Endodermal cell (in vitro differentiated cells): Measurements from ENCODE around the gene PRSS37. TPM values are rescaled to one million over a fixed set of nuclear protein-coding genes. Genes with fewer than 3 reads are reported as not detected.

Source experiments
- DNase-seq: peaks from one replicate; pipeline ENCODE4 v3.0.0-alpha.2; 2017
- H3K27ac ChIP-seq: 2 replicates; pipeline ENCODE4 v1.5.1; 2013; ENCODE audit warnings: mild to moderate bottlenecking, low read depth, low read length, moderate library complexity
- H3K27me3 ChIP-seq: 2 replicates; pipeline ENCODE4 v1.6.1; 2013; ENCODE audit warnings: mild to moderate bottlenecking, low read length, moderate library complexity; ENCODE audit not compliant: insufficient read depth, control insufficient read depth, poor library complexity, severe bottlenecking
- H3K36me3 ChIP-seq: 2 replicates; pipeline ENCODE4 v1.7.0; 2013; ENCODE audit warnings: mild to moderate bottlenecking, low read length, moderate library complexity; ENCODE audit not compliant: control insufficient read depth, insufficient read depth
- H3K4me1 ChIP-seq: one replicate; pipeline ENCODE4 v1.7.0; 2013; ENCODE audit warnings: low read length; ENCODE audit not compliant: control insufficient read depth, insufficient read depth
- H3K4me3 ChIP-seq: 2 replicates; pipeline ENCODE4 v1.5.1; 2013; ENCODE audit warnings: mild to moderate bottlenecking, low read length, moderate library complexity
- H3K9ac ChIP-seq: 2 replicates; pipeline ENCODE4 v1.6.1; 2013; ENCODE audit warnings: mild to moderate bottlenecking, low read length, moderate library complexity; ENCODE audit not compliant: poor library complexity, severe bottlenecking; ENCODE audit errors: extremely low read depth
- H3K9me3 ChIP-seq: 2 replicates; pipeline ENCODE4 v1.6.1; 2013; ENCODE audit warnings: mild to moderate bottlenecking, low read length, moderate library complexity; ENCODE audit not compliant: control insufficient read depth
- H3K27ac Mint-ChIP-seq: 2 replicates; pipeline ENCODE4 v1.8.0; 2020; ENCODE audit warnings: mixed read lengths
- H3K27me3 Mint-ChIP-seq: 2 replicates; pipeline ENCODE4 v1.8.0; 2021; ENCODE audit warnings: mild to moderate bottlenecking, mixed read lengths; ENCODE audit not compliant: insufficient read depth
- H3K36me3 Mint-ChIP-seq: 2 replicates; pipeline ENCODE4 v1.8.0; 2020; ENCODE audit warnings: low read depth, mixed read lengths
- H3K4me1 Mint-ChIP-seq: 2 replicates; pipeline ENCODE4 v1.8.0; 2020; ENCODE audit warnings: mixed read lengths
- H3K4me3 Mint-ChIP-seq: 2 replicates; pipeline ENCODE4 v1.8.0; 2020; ENCODE audit warnings: mild to moderate bottlenecking, moderate library complexity, mixed read lengths
- H3K9me3 Mint-ChIP-seq: 2 replicates; pipeline ENCODE4 v1.8.0; 2020; ENCODE audit warnings: mild to moderate bottlenecking, mixed read lengths
- WGBS, 2 experiments: methylation state at CpG; one replicate each; pipeline versions ENCODE4 v1.1.5 to v1.1.7; 2013; ENCODE audit warnings: missing lambda C conversion rate in 2 of 2, mixed read lengths in 1 of 2; ENCODE audit not compliant: insufficient coverage in 1 of 2, insufficient read length in 1 of 2; 5-methylcytosine and 5-hydroxymethylcytosine counted together
- total RNA-seq, 2 donors: library from RNA; stranded (reverse); fragmentation: NEBNext Ultra II Directional in 1 of 2; extraction: Animal tissue kit (Norgen Biotek cat#: 25700) in 1 of 2; gene quantifications; 2 replicates in 1 of 2; 3 replicates in 1 of 2; pipeline ENCODE4 v1.2.1, GENCODE V29; 2021
- TF ChIP-seq, protein P1 (sequence below): fragments of 200-600 bp; sonication (generic); conservative IDR thresholded peaks from 2 replicates; pipeline ENCODE4 v1.5.0; 2021; ENCODE audit warnings: antibody characterized with exemption, mild to moderate bottlenecking

Gene PRSS37
- total RNA-seq, 2 donors from 2014 or later = not detected

DNA sequence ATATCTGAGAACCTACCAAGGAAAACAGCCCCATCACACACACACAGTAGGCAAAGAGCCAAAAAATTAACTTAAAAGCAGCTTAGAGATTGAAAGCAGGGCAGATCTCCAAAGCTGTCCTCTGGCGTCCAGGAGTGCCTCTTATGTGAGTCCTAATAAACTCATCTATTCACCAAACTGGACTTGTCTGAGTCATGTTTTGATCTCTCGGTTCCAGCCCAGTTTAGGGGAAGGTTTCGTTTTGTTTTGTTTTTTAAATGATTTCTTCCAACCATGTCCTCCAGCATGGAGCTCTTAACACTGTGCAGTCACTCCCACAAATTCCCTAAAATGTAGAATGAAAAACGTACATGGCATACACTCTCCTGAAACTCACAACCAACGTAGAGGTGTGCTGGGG lies 6.7 kb upstream of the PRSS37 start:
- WGBS, 2 experiments = 91 to 100% methylated on average over 1 to 5 of the region's 5 CpGs
- no peak for DNase-seq
- Mint-ChIP-seq H3K27ac (no peak overlapping the region), H3K9me3 (peaks cover 18% of the 10 kb centered on the region), H3K36me3 (no peaks in the 10 kb centered on the region), H3K27me3 (no peaks in the 10 kb centered on the region), H3K4me3 (no peak overlapping the region), H3K4me1 (no peaks in the 10 kb centered on the region)
- peaks cover 25% of the 10 kb centered on the region for H3K9me3 ChIP-seq
- no peaks in the 10 kb centered on the region for H3K27me3 ChIP-seq
- H3K4me1 ChIP-seq = no peaks in the 10 kb centered on the region
- no peak overlapping the region for H3K4me3 ChIP-seq
- TF ChIP-seq, protein P1, sequence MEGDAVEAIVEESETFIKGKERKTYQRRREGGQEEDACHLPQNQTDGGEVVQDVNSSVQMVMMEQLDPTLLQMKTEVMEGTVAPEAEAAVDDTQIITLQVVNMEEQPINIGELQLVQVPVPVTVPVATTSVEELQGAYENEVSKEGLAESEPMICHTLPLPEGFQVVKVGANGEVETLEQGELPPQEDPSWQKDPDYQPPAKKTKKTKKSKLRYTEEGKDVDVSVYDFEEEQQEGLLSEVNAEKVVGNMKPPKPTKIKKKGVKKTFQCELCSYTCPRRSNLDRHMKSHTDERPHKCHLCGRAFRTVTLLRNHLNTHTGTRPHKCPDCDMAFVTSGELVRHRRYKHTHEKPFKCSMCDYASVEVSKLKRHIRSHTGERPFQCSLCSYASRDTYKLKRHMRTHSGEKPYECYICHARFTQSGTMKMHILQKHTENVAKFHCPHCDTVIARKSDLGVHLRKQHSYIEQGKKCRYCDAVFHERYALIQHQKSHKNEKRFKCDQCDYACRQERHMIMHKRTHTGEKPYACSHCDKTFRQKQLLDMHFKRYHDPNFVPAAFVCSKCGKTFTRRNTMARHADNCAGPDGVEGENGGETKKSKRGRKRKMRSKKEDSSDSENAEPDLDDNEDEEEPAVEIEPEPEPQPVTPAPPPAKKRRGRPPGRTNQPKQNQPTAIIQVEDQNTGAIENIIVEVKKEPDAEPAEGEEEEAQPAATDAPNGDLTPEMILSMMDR = no peak
- H3K27ac ChIP-seq = no peak overlapping the region
- no peak overlapping the region for H3K9ac ChIP-seq
- H3K36me3 ChIP-seq = no peaks in the 10 kb centered on the region

DNA sequence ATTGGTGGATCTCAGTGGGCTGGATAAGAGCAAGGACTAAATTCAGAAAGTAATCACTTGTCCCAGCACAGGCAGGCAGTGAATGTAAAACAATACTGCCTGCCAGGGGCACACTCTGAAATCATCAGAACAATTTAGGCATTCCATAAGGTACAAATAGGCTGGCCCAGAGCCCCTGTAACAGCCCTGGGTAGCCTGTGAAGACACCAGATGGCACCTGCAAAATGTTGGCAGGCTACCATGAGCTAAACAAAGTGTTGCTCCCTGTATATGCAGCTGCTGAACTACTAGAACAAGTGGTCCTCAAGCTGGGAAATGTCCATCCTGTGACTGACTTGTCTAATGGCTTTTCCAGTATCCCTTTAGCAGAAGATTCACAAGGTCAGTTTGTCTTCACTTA lies 3.0 kb upstream of the PRSS37 start:
- H3K36me3 ChIP-seq = no peaks in the 10 kb centered on the region
- TF ChIP-seq, protein P1 = no peak
- H3K4me3 ChIP-seq = no peak overlapping the region
- no peaks in the 10 kb centered on the region for H3K27me3 ChIP-seq
- H3K4me1 Mint-ChIP-seq = no peaks in the 10 kb centered on the region
- no peak overlapping the region for H3K27ac ChIP-seq
- no peak overlapping the region for H3K4me3 Mint-ChIP-seq
- no peaks in the 10 kb centered on the region for H3K27me3 Mint-ChIP-seq
- H3K9ac ChIP-seq = no peak overlapping the region
- no peaks in the 10 kb centered on the region for H3K36me3 Mint-ChIP-seq
- H3K9me3 Mint-ChIP-seq = no peaks in the 10 kb centered on the region
- H3K9me3 ChIP-seq = no peaks in the 10 kb centered on the region
- DNase-seq = no peak
- H3K27ac Mint-ChIP-seq = no peak overlapping the region
- no peaks in the 10 kb centered on the region for H3K4me1 ChIP-seq

DNA sequence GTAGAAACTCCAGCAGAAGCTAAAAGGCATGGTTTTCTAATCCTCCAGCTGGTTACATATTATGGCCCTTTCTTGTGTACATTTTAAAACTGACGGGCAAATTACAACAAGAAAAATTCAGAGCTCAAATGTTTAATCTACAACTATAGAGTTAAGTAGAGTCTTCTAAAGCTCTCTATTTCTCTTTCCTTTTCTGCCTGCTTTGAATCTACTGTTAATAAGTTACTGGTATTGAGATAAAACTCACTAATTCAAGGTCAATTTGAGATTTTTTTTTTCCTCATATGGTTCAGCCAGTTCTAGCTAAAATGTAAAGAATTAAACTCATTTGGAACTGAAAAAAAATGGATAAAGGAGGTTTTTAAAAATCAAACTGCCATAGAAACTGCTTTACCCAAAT lies 1.6 kb upstream of the PRSS37 start:
- Histone ChIP-seq H3K9ac (no peak overlapping the region), H3K4me3 (no peak overlapping the region), H3K27me3 (no peaks in the 10 kb centered on the region), H3K4me1 (no peaks in the 10 kb centered on the region), H3K27ac (no peak overlapping the region), H3K9me3 (no peaks in the 10 kb centered on the region), H3K36me3 (no peaks in the 10 kb centered on the region)
- TF ChIP-seq, protein P1 = no peak
- DNase-seq = no peak
- H3K9me3 Mint-ChIP-seq = no peaks in the 10 kb centered on the region
- no peak overlapping the region for H3K27ac Mint-ChIP-seq
- H3K27me3 Mint-ChIP-seq = no peaks in the 10 kb centered on the region
- no peak overlapping the region for H3K4me3 Mint-ChIP-seq
- no peaks in the 10 kb centered on the region for H3K4me1 Mint-ChIP-seq
- no peaks in the 10 kb centered on the region for H3K36me3 Mint-ChIP-seq
- 94% methylated on average over 1 of the region's 1 CpG; no CpG with 5 or more reads in 1 of the 2 experiments for whole genome bisulfite sequencing, 2 experiments
